Hepatocyte (in vitro differentiated cells): ENCODE data around the gene KEAP1. TPM values are rescaled to one million over a fixed set of nuclear protein-coding genes. Genes with fewer than 3 reads are reported as not detected.

ENCODE experiments used
- DNase-seq: peaks from one replicate; pipeline ENCODE4 v3.0.0-alpha.2; 2016; ENCODE audit warnings: low spot score
- H2AFZ ChIP-seq: fragments of 200-600 bp; sonication (generic); 2 replicates; pipeline ENCODE4 v1.6.0; 2016; ENCODE audit warnings: antibody characterized with exemption, mild to moderate bottlenecking
- H3K27ac ChIP-seq: fragments of 200-600 bp; sonication (generic); 2 replicates; pipeline ENCODE4 v1.5.1; 2016; ENCODE audit warnings: mild to moderate bottlenecking
- H3K27me3 ChIP-seq: fragments of 200-600 bp; sonication (generic); 2 replicates; pipeline ENCODE4 v1.6.1; 2016
- H3K36me3 ChIP-seq: fragments of 200-600 bp; sonication (generic); replicated peaks from 2 replicates; pipeline ENCODE4 v1.5.1; 2016; ENCODE audit warnings: low read depth; ENCODE audit not compliant: insufficient read depth
- H3K4me1 ChIP-seq: fragments of 200-600 bp; sonication (generic); 2 replicates; pipeline ENCODE4 v1.5.1; 2016; ENCODE audit warnings: mild to moderate bottlenecking, moderate library complexity; ENCODE audit not compliant: insufficient read depth
- H3K4me2 ChIP-seq: fragments of 200-600 bp; sonication (generic); 2 replicates; pipeline ENCODE4 v1.6.0; 2016
- H3K4me3 ChIP-seq: fragments of 200-600 bp; sonication (generic); 2 replicates; pipeline ENCODE4 v1.5.1; 2016; ENCODE audit warnings: mild to moderate bottlenecking
- H3K79me2 ChIP-seq: fragments of 200-600 bp; sonication (generic); 2 replicates; pipeline ENCODE4 v1.6.0; 2017; ENCODE audit warnings: mild to moderate bottlenecking
- H3K9me2 ChIP-seq: fragments of 200-600 bp; sonication (generic); replicated peaks from 2 replicates; pipeline ENCODE4 v1.6.0; 2017; ENCODE audit warnings: mild to moderate bottlenecking; ENCODE audit not compliant: insufficient read depth
- H3K9me3 ChIP-seq: fragments of 200-600 bp; sonication (generic); 2 replicates; pipeline ENCODE4 v1.5.1; 2016; ENCODE audit warnings: low read depth, mild to moderate bottlenecking
- H4K20me1 ChIP-seq: fragments of 200-600 bp; sonication (generic); 2 replicates; pipeline ENCODE4 v1.6.0; 2016; ENCODE audit warnings: mild to moderate bottlenecking; ENCODE audit not compliant: insufficient read depth, poor library complexity, severe bottlenecking
- CTCF ChIP-seq: fragments of 200-600 bp; sonication (generic); IDR thresholded peaks from 2 replicates; pipeline ENCODE4 v1.5.1; 2016; ENCODE audit warnings: antibody characterized with exemption, mild to moderate bottlenecking; ENCODE audit not compliant: poor library complexity
- EZH2 ChIP-seq: fragments of 200-600 bp; sonication (generic); IDR thresholded peaks from 2 replicates; pipeline ENCODE4 v1.6.1; 2016; ENCODE audit warnings: antibody characterized with exemption, mild to moderate bottlenecking, borderline replicate concordance
- EZH2phosphoT487 ChIP-seq: fragments of 200-600 bp; sonication (generic); IDR thresholded peaks from one replicate; pipeline ENCODE4 v1.6.1; 2018; ENCODE audit warnings: antibody characterized with exemption, mild to moderate bottlenecking, low read depth, moderate library complexity; ENCODE audit not compliant: unreplicated experiment, severe bottlenecking
- WGBS: methylation state at CpG from one replicate; pipeline ENCODE4 v1.1.6; 2016; ENCODE audit warnings: low lambda C conversion rate; ENCODE audit errors: missing lambda C conversion rate; 5-methylcytosine and 5-hydroxymethylcytosine counted together
- polyA plus RNA-seq: library from polyadenylated mRNA; unstranded; fragments of >200 nt; fragmentation: Nextera tagmentation; extraction: Ambion mirVana; gene quantifications from 2 replicates; pipeline ENCODE4 v1.2.1, GENCODE V29; 2016
- total RNA-seq: library from RNA; depleted of rRNA; stranded (reverse); fragments of >200 nt; gene quantifications from 2 replicates; pipeline ENCODE4 v1.2.3, GENCODE V29; 2014

The KEAP1 gene
- total and polyA plus RNA-seq, 2 experiments from 2014 or later: 48.2 to 66.8 TPM

GRCh38 chr19:10525636-10526035 is 22.5 kb upstream of the KEAP1 start:
- WGBS: 89% methylated on average over 7 of the region's 7 CpGs
- no peak overlapping the region for H3K4me2 ChIP-seq
- H3K27me3 ChIP-seq: no peaks in the 10 kb centered on the region
- H3K27ac ChIP-seq: no peak overlapping the region
- H3K79me2 ChIP-seq: no peaks in the 10 kb centered on the region
- H3K9me3 ChIP-seq: no peaks in the 10 kb centered on the region
- H2AFZ ChIP-seq: no peak overlapping the region
- TF ChIP-seq CTCF: no peak
- TF ChIP-seq EZH2: no peak
- no peak for TF ChIP-seq EZH2phosphoT487
- DNase-seq: no peak
- no peaks in the 10 kb centered on the region for H3K9me2 ChIP-seq
- no peak overlapping the region for H3K4me3 ChIP-seq
- H4K20me1 ChIP-seq: no peaks in the 10 kb centered on the region
- no peaks in the 10 kb centered on the region for H3K36me3 ChIP-seq
- no peaks in the 10 kb centered on the region for H3K4me1 ChIP-seq

- Histone ChIP-seq H3K9me2 (no peaks in the 10 kb centered on the region), H3K4me3 (no peak overlapping the region), H3K4me2 (no peak overlapping the region), H3K4me1 (peaks cover 2% of the 10 kb centered on the region), H3K36me3 (no peaks in the 10 kb centered on the region), H3K9me3 (no peaks in the 10 kb centered on the region), H3K27ac (no peak overlapping the region), H2AFZ (no peak overlapping the region), H3K27me3 (peaks cover 24% of the 10 kb centered on the region), H4K20me1 (no peaks in the 10 kb centered on the region), H3K79me2 (no peaks in the 10 kb centered on the region)
- TF ChIP-seq EZH2phosphoT487 (no peak), CTCF (no peak), EZH2 (no peak)
- no peak for DNase-seq
- 92% methylated on average over 3 of the region's 3 CpGs for WGBS
These were observed 20.0 kb upstream of the KEAP1 start for GRCh38 chr19:10523135-10523636.

- Histone ChIP-seq H3K36me3 (no peaks in the 10 kb centered on the region), H2AFZ (no peak overlapping the region), H3K9me2 (no peaks in the 10 kb centered on the region), H3K4me2 (no peak overlapping the region), H3K79me2 (no peaks in the 10 kb centered on the region), H3K9me3 (no peaks in the 10 kb centered on the region), H3K27me3 (peaks cover 39% of the 10 kb centered on the region), H3K4me3 (no peak overlapping the region), H3K4me1 (peaks cover 7% of the 10 kb centered on the region), H4K20me1 (no peaks in the 10 kb centered on the region), H3K27ac (no peak overlapping the region)
- DNase-seq: no peak
- WGBS: 84% methylated on average over 13 of the region's 13 CpGs
- TF ChIP-seq EZH2phosphoT487: no peak
- TF ChIP-seq EZH2: no peak
- no peak for TF ChIP-seq CTCF
These were observed 18.5 kb upstream of the KEAP1 start for GRCh38 chr19:10521461-10522171.
